ENCODE measurements around the gene MRPL18. TPM values are rescaled to one million over a fixed set of nuclear protein-coding genes. Genes with fewer than 3 reads are reported as not detected.
"Not testable (repeated sequence)": the region's sequence is repeated elsewhere in the genome, so short reads cannot be mapped to it uniquely, and the experiment has no call there.

MRPL18 gene
- 53.1 TPM for total RNA-seq
- long read RNA-seq, transcript MRPL18-201 (4 exons, 978 nt), result major isoform, 50 of 68 reads
- long read RNA-seq, partial matches to known transcripts, result 4 of 68 reads
- long read RNA-seq, other reads (novel, unspliced or antisense), result 13 of 68 reads

DNA sequence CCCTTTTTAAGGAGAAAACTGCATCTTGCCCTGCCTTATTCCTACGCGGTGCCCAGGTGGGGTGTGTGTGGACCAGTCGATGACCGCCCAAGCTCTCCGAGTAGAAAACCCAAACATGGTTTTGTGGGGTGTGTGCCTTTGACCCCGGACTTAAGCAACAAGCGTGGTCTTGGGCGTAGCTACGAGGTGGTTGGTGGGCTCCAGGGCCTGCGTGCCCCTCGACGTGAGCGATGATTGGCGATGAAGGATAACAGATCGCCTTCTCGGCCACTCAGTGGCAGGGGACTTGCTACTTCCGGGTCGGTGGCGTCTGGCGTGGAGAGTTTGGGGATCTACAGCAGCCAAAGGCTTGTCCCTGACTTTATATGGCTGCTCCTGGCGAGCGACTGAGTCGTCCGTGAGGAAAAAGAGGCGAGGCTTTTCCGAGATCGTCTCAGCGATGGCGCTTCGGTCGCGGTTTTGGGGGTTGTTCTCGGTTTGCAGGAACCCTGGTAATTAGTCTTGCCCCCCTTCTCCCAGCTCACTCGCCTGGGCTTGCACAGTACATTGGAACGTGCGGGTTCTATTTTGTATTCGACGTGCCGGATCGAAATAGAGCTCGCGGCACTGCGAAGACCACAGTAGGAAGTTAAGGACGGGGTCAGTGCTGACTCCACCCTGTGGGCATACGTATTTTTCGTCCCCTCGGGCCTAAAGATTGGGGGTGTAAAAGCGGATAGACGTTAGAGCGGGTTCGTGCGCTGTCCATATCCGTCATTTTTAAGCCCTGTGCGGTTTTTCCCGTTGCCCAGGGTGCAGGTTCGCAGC is at the start of gene MRPL18:
Gene MRPL18, plus strand, starts transcription at position 319 of the 807 bp plus-strand sequence. Its CDS starts 121 bp downstream, at position 440.
- DNase-seq (ENCODE audit: low spot score), result peak; percentile 96
- intact Hi-C loops (cut with DNase I), result no loop called here

- intact Hi-C loops (cut with DNase I), result no loop called here
- no peak for DNase-seq (ENCODE audit: low spot score)
Measured at GRCh38 chr6:159742165-159742564, 48.1 kb upstream of the MRPL18 start.

DNA sequence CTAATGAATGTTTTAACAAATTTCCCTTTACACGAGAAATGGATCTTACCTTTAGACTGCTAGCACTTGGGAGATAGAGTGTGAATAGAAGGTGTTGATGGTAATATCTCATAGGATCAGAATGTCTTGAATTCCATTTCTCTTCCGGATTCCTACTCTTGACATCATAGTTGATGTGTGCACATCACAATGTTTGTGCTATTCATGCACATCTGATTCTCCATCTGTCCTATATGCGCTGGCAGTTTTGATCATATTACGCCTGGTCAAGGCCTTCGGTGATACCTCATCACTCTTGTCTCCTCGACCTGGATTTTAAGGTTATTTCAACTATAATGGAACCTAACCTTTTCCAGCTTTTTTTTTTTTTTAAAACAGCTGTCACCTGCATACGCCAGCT is 45.2 kb upstream of the MRPL18 start:
- DNase-seq (ENCODE audit: low spot score), result no peak

DNA sequence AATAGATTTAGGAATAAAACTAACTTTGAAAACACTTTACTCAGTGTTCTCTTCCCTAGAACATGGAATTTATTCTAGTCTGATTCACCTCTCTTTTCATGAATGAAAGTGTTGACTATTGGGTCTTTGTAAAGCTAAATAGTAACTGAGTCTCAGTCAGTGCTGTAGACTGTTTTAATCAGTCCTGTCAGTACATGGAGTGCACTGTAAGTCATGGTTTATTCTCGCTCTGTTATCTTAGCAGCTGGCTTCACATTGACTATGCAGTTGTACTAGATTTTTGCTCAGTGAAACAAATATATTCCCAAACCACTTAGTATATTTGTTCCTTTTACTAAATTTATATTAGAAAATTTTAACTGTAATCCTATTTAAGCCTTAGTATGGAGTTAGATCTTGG is 43.5 kb upstream of the MRPL18 start:
- DNase-seq (ENCODE audit: low spot score), result no peak
- intact Hi-C loops (cut with DNase I), result no loop called here

More for the DNA sequence above, 45.2 kb upstream of the MRPL18 start:
- intact Hi-C loops (cut with DNase I), result no loop called here

DNA sequence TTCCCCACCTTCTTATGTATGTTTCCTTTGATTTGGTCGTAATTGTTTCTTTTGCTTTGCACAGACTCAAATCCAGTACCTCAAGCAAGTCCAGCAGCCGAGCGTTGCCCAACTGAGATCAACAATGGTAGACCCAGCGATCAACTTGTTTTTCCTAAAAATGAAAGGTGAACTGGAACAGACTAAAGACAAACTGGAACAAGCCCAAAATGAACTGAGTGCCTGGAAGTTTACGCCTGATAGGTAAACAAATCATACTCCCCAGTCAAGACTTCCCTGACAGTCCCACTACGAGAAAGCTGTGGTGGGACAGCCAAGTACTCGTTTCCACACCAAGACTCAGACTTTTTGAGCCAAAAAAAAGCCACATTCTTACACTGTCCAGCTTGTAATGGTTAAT is 42.1 kb upstream of the MRPL18 start:
- DNase-seq (ENCODE audit: low spot score); intact Hi-C loops (cut with DNase I): not testable (repeated sequence)

- no peak for DNase-seq (ENCODE audit: low spot score)
- intact Hi-C loops (cut with DNase I), result no loop called here
Measured at GRCh38 chr6:159751448-159751847, 38.8 kb upstream of the MRPL18 start.

- DNase-seq (ENCODE audit: low spot score), result no peak
- intact Hi-C loops (cut with DNase I), result no loop called here
Measured at GRCh38 chr6:159753081-159753872, 37.0 kb upstream of the MRPL18 start.

GRCh38 chr6:159754401-159754800 is 35.9 kb upstream of the MRPL18 start:
- intact Hi-C loops (cut with DNase I), result no loop called here
- no peak for DNase-seq (ENCODE audit: low spot score)

GRCh38 chr6:159754959-159755914 is 35.0 kb upstream of the MRPL18 start:
- no peak for DNase-seq (ENCODE audit: low spot score)
- intact Hi-C loops (cut with DNase I), result no loop called here

DNA sequence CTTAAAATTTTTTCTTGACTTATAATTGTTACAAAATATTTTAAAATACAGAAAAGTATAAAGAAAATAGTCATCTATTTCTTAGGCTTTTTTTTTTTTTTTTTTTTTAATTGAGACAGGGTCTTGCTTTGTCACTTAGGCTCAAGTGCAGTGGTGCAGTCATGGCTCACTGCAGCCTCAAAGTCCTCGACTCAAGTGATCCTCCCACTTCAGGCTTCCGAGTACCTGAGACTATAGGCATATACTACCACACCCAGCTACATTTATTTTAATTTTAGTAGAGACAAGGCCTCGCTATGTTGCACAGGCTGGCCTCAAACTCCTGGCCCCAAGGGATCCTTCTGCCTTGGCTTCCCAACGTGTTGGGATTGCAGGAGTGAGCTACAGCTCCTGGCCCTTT is 33.8 kb upstream of the MRPL18 start:
- intact Hi-C loops (cut with DNase I), result no loop called here
- no peak for DNase-seq (ENCODE audit: low spot score)

DNA sequence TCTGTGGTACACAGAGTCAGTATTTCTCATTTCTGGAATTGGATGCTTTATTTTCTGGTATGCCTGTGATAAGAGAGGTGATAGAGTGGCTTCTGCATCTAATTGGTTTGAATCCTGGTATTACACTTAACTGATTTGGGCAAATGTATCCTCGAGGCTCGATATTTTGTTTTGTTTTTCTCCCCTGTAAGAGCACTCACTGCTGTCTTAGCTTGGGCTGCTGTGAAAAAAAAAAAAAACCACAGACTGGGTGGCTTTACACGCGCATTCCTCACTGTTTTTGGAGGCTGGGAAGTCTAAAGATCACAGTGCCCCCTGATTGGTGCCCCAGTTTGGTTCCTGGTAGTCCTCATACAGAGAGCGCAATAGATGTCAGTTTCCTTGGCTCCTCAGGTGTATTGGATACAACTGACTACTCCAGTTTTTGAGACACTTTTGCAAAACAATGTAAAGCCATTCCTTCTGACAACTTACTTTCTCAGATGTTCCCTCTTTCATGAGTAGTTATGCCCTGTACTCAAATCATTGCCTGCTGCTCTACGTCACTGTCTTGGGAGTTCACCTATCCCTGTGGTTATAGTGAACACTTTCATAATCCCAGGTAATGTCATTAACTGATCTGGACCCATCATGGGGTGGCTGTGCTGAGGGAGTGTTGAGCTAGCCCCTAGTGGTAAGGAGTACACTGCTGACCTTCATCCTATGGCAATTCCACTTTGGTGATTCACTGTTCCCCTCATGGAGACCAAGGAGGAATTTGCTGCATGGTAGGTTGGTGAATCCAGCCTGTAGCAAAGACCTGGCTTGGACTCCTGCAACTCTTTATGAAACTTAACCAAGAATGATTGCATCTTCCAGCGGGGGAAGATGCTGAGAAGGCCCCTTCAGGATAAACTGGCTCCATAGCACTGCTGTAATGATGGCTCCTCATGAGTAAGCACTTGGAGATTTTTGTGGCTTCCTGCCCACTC is 32.0 kb upstream of the MRPL18 start:
- intact Hi-C loops (cut with DNase I), result no loop called here
- DNase-seq (ENCODE audit: low spot score), result no peak

- intact Hi-C loops (cut with DNase I), result loop anchor here (2.0 kb wide), 1 partner anchor 33 kb away; the partner anchor contains the start of gene WTAP
- DNase-seq (ENCODE audit: low spot score), result no peak
Measured at GRCh38 chr6:159759645-159760044, 30.6 kb upstream of the MRPL18 start.

GRCh38 chr6:159760602-159761057 is 29.6 kb upstream of the MRPL18 start:
- intact Hi-C loops (cut with DNase I), result loop anchor here (2.0 kb wide), 1 partner anchor 34 kb away; the partner anchor contains the start of gene WTAP
- no peak for DNase-seq (ENCODE audit: low spot score)

DNA sequence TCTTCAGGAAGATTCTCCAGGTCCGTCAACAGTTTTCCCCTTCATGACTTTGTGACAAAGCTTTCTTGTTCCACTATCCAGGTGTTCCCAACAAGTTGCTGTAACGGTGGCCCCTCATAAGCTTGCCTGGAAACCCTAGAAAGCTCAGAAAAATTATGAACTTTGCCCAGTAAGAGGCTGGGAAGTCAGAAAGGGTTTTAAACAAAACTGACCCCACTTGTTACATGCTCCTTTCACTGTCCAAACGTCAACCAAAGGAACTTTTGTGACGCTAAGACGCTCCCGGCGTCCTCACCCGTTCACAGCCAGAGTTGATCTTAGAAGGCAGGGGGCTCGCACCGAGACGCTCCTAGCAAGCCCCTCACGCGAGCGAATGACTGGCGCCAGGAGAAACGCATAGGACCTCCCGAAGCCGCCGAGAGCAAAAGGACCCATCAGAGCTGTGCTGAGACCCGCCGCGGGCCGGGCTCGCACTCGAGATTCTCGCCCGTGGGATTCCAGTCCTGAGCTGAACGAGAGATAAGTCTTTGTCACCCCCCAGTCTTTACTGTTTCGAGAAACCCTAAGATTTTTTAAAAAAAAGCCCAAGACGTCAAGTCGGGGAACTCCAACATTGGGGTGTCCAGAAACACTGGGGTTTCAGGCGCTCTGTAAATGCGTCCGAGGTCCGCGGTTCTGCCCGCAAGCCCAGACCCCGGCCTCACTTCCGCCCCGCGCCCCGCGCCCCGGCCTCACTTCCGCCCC is 29.0 kb upstream of the MRPL18 start:
- intact Hi-C loops (cut with DNase I), result loop anchor here (2.0 kb wide), 1 partner anchor 34 kb away; the partner anchor contains the start of gene WTAP
- DNase-seq (ENCODE audit: low spot score), result no peak

DNA sequence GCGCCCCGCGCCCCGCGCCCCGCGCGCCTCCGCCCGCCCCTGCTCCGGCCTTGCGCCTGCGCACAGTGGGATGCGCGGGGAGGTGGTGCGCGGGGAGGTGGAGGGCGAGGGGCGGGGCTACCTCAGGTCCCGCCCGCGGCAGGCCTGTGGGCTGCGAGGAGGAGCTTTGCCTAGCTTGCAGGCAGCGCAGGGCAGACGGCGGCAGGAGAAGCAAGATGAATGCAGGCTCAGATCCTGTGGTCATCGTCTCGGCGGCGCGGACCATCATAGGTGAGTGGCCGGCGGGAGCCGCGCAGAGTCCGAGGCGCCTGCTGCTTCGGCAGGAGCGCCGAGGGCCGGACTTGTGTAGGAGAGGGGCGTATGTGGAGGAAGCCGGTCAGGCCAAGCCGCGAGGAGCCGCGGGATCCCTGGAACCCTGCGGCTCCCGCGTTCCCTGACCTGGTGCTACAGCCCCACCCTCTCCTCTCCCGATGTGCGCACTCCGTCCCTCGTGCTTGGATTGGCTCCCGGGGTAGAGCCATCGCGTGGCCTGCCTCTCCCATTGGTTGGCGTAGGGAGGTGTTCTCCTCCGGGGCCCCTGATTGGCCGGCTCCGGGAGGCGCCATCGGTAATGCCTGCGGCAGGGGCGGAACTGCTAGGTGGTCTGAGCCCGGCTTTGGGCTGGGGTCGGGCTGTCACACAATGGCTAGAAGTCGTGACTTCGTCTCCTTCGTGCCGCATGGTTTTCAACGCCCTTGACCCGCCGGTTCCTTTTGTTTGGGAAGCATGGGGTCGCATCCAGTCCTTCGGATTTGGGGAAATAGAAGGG is 28.2 kb upstream of the MRPL18 start, which contains the start of gene ACAT2:
Gene ACAT2, plus strand, starts transcription at position 173 of the 808 bp plus-strand sequence. Its CDS starts 43 bp downstream, at position 216.
- intact Hi-C loops (cut with DNase I), result loop anchor here (2.0 kb wide), 2 partner anchors 27 to 35 kb away; partner anchors contain the start of genes TCP1 and WTAP
- peak; percentile 98 for DNase-seq (ENCODE audit: low spot score)

DNA sequence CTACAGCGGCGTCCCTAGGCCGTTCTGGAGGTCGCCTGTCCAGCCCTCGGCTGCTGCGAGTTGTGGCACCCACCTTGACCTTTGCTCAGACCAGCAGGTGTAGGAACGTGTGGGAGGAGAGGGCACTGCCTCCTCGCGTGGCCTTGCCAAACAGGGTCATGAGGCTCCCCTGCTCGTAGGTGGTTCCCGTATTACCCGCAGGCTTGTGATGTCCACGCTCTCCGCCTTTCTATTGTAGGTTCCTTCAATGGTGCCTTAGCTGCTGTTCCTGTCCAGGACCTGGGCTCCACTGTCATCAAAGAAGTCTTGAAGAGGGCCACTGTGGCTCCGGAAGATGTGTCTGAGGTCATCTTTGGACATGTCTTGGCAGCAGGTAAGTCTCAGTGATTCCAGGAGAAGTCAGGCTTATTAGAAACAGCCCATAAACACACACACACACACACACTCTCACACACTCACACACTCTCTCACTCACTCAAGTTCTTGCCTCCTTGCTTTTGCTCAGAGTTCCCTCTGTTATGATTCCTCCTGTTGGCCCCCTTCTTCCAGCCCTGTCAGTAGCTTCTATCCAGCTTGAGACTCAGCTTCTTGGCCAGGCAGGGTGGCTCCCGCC is 27.5 kb upstream of the MRPL18 start:
- intact Hi-C loops (cut with DNase I), result loop anchor here (2.0 kb wide), 1 partner anchor 26 kb away; the partner anchor contains the start of gene TCP1
- DNase-seq (ENCODE audit: low spot score), result peak; percentile 75
